BJ (cell line): Measurements from ENCODE around the gene NKX1-2. TPM values are rescaled to one million over a fixed set of nuclear protein-coding genes. Genes with fewer than 3 reads are reported as not detected.

Source experiments
- CTCF ChIA-PET: fragments of 350-600 bp; formaldehyde crosslinking; extraction: SDS; loops from one replicate; lab custom pipeline; 2021; ENCODE audit warnings: antibody characterized with exemption, inconsistent platforms; lab: Yijun Ruan, JAX
- POLR2A ChIA-PET: fragments of 300-600 bp; sonication (Branson Sonifier 250); formaldehyde crosslinking; extraction: SDS; loops from one replicate; lab custom pipeline; 2021; ENCODE audit warnings: antibody characterized with exemption; lab: Charles Lee
- DNase-seq: peaks from one replicate; pipeline ENCODE4 v3.0.0-alpha.2; 2011; ENCODE audit warnings: low read depth
- H3K27me3 ChIP-seq: 2 replicates; pipeline ENCODE4 v1.6.0; 2011; ENCODE audit warnings: low read length; ENCODE audit not compliant: control insufficient read depth, insufficient read depth
- H3K36me3 ChIP-seq: 2 replicates; pipeline ENCODE4 v1.5.1; 2011; ENCODE audit warnings: low read length; ENCODE audit not compliant: control insufficient read depth, insufficient read depth
- H3K4me3 ChIP-seq: 2 replicates; pipeline ENCODE4 v1.5.1; 2011; ENCODE audit warnings: low read depth, mild to moderate bottlenecking, control low read depth, low read length
- polyA plus RNA-seq: library from polyadenylated mRNA; depleted of rRNA; stranded (reverse); fragments of >200 nt; gene quantifications from 2 replicates; pipeline ENCODE4 v1.2.3, GENCODE V29; 2011
- TF ChIP-seq, protein P1 (sequence below): IDR thresholded peaks from 2 replicates; pipeline ENCODE4 v1.5.1; 2011; ENCODE audit warnings: low read depth, mild to moderate bottlenecking, control low read depth, inconsistent platforms, low read length, moderate library complexity; ENCODE audit not compliant: insufficient read depth

NKX1-2 gene
- polyA plus RNA-seq, 1 experiment = not detected

DNA sequence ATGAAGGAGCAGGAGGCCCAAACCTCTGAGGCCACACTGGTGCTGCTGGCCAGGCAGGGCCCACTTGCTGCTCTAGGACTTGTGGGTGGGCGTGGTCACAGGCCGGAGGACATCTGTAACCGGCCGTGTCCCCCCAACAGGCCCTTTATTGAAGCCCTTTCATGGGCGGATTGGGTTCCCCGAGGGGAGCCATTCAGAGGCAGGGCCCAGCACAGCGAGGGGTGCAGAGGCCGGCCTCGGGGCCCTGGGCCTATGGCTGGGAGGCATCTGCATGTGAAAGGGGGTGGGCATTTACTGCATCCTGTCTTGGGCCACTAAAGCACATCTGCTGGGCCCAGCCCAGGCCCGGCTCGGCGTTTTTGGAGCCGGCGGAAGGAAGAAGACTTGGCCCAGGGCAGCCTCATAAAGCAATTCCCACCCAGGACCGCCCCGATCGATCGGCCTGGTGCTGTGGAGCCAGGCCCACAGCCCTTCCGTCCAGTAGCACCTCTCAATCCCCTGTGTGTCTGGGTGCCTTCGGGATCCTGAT lies 20.2 kb upstream of the NKX1-2 start:
- CTCF ChIA-PET = no interaction called here
- no peak for DNase-seq
- H3K27me3 ChIP-seq = no peaks in the 10 kb centered on the region
- TF ChIP-seq, protein P1, sequence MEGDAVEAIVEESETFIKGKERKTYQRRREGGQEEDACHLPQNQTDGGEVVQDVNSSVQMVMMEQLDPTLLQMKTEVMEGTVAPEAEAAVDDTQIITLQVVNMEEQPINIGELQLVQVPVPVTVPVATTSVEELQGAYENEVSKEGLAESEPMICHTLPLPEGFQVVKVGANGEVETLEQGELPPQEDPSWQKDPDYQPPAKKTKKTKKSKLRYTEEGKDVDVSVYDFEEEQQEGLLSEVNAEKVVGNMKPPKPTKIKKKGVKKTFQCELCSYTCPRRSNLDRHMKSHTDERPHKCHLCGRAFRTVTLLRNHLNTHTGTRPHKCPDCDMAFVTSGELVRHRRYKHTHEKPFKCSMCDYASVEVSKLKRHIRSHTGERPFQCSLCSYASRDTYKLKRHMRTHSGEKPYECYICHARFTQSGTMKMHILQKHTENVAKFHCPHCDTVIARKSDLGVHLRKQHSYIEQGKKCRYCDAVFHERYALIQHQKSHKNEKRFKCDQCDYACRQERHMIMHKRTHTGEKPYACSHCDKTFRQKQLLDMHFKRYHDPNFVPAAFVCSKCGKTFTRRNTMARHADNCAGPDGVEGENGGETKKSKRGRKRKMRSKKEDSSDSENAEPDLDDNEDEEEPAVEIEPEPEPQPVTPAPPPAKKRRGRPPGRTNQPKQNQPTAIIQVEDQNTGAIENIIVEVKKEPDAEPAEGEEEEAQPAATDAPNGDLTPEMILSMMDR = no peak
- POLR2A ChIA-PET = no interaction called here
- no peak overlapping the region for H3K4me3 ChIP-seq
- no peaks in the 10 kb centered on the region for H3K36me3 ChIP-seq

DNA sequence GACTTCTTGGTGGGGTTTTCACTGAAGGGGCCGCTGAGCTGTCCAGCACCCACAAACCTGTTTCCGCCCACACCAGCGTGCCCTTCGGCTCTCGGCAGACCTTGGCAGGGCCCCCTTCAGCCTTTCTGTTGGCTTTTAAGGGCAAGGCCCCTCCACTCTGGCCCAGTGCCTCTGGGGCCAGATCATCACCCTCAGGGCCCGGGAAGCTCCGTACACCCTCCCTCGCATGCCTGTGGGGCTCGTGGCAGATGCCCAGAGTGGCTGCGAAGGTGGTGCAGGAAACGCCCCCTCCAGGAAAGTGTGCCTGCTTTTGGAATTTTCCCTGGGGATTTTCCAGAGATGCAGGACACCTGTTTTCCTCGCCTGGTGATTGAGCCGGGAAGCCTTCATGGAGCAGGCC lies 18.8 kb upstream of the NKX1-2 start:
- H3K27me3 ChIP-seq = no peaks in the 10 kb centered on the region
- ChIA-PET POLR2A (no interaction called here), CTCF (no interaction called here)
- TF ChIP-seq, protein P1 = no peak
- H3K36me3 ChIP-seq = 0 out of 2 replicates have a peak, but pooled peaks cover 1% of the 10 kb centered on the region
- no peak overlapping the region for H3K4me3 ChIP-seq
- no peak for DNase-seq

DNA sequence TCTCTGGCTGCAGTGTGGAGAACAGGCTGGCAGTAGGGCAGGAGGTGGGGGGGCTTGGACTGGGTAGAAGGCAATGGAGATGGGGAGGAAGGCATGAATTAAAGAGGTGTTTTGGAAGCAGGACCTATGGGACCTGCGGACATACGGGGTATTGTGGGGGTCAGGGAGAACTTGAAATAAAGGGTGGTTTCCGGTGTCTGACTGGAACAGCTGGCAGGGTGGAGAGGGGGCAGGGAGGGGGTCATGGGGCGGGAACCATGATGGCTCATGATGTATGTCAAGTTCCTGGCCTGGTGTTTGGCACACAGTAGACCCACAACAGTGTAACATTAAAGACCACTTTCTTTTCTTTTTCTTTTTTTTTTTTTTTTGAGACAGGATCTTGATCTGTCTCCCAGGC lies 17.3 kb upstream of the NKX1-2 start:
- Histone ChIP-seq H3K27me3 (no peaks in the 10 kb centered on the region), H3K4me3 (no peak overlapping the region), H3K36me3 (0 out of 2 replicates have a peak, but pooled peaks cover 1% of the 10 kb centered on the region)
- CTCF ChIA-PET = no interaction called here
- TF ChIP-seq, protein P1 = no peak
- POLR2A ChIA-PET = no interaction called here
- no peak for DNase-seq

DNA sequence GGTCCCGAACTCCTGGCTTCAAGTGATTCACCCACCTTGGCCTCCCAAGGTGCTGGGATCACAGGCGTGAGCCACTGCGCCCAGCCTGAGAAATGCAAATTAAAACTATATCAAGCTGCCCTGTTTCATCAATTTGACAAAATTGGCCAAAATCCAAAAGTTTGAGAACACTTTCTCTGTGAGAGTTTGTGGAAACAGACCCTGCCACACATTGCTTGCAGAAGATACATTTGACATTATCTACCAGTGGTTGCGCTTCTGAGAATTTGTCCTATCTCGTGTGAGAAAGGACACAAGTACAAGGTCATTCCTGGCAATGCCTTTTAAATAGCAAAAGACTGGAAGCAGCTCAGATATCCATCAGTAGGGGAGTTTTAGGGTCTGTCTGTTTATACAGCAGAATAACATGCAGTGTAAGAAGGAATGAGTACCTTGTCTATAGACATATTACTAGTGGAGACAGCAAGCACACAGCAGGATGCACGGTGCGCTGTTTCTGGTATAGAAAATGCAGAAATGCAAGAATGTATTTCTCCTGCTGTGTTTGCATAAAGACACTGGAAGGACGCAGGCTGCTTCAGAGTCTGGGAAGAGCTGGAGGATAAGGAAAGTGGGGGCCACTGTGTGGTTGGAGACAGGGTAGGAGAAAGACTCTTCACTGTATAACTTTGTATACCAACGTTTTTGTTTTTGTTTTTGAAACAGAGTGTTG lies 16.1 kb upstream of the NKX1-2 start:
- ChIA-PET CTCF (no interaction called here), POLR2A (no interaction called here)
- TF ChIP-seq, protein P1 = no peak
- Histone ChIP-seq H3K27me3 (no peaks in the 10 kb centered on the region), H3K4me3 (no peak overlapping the region), H3K36me3 (0 out of 2 replicates have a peak, but pooled peaks cover 1% of the 10 kb centered on the region)
- DNase-seq = no peak

DNA sequence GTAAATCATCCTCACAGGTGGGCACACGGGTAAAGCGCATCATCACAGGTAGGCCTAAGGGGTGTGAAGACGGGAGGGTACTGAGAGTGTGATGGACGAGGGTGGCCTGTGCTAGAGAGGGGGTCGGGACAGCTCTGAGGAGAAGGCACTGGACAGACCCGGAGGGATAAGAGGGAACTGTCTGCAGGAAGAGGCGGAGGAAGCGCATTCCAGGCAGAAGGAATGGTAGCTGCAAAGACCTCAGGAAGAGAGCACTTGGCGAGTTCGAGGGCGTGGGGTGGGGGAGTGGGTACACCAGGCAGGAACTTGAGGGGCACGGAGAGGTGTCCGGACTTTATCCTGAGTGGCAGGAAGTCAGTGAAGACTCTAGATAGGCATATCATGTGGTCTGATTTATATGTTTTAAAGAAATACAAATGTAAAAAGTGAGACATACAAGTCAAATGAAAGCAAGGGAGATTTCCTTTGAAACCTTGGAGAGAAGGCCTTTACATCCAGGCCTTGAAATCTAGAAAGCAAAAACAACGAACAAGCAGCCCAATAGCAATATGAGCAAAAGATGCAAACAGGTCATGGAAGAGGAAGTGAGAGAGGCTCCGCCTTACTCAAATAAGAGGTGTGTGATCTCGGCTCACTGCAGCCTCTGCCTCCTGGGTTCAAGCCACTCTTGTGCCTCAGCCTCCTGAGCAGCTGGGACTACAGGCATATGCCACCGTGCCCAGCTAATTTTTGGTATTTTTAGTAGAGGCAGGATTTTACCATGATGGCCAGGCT lies 15.4 kb upstream of the NKX1-2 start:
- no peak overlapping the region for H3K4me3 ChIP-seq
- POLR2A ChIA-PET = no interaction called here
- CTCF ChIA-PET = interaction anchor here (0.9 kb wide), 1 partner anchor 62 kb away, joined by 4 read pairs; no protein-coding TSS in a partner anchor
- 0 out of 2 replicates have a peak, but pooled peaks cover 1% of the 10 kb centered on the region for H3K36me3 ChIP-seq
- no peak for DNase-seq
- TF ChIP-seq, protein P1 = no peak
- H3K27me3 ChIP-seq = no peaks in the 10 kb centered on the region
